Activated CD4-positive, CD25-positive, alpha-beta regulatory T cell (primary cell): ENCODE results near the gene TMED10.
"Not testable (repeated sequence)": the region's sequence is repeated elsewhere in the genome, so short reads cannot be mapped to it uniquely, and the experiment has no call there.

Experiments used
- DNase-seq, 4 experiments: peaks; one replicate each; lab custom pipeline; 2025; lab: John Stamatoyannopoulos, UW

TMED10 gene

GRCh38 chr14:75127474-75127820 lies 49.0 kb downstream of the TMED10 start:
- DNase-seq, result not testable (repeated sequence)

- DNase-seq, result peak; percentile 80 to 85 (median 83)
Measured at GRCh38 chr14:75126679-75127473, 49.5 kb downstream of the TMED10 start, which contains the start of gene NEK9. Gene NEK9, minus strand, starts transcription at chr14:75127048. Its CDS starts 127 bp downstream, at chr14:75126921.

- no peak for DNase-seq
Measured at GRCh38 chr14:75126121-75126544, 50.3 kb downstream of the TMED10 start.

- DNase-seq, result no peak
Measured at GRCh38 chr14:75125617-75126016, 50.8 kb downstream of the TMED10 start.

GRCh38 chr14:75123991-75124390 lies 52.4 kb downstream of the TMED10 start:
- no peak for DNase-seq

GRCh38 chr14:75121552-75121951 lies 54.9 kb downstream of the TMED10 start:
- no peak for DNase-seq

GRCh38 chr14:75120541-75121291 lies 55.7 kb downstream of the TMED10 start:
- no peak for DNase-seq

- no peak for DNase-seq
Measured at GRCh38 chr14:75119056-75119455, 57.4 kb downstream of the TMED10 start.

GRCh38 chr14:75113932-75114539 lies 62.4 kb downstream of the TMED10 start:
- no peak for DNase-seq

- DNase-seq, result no peak
Measured at GRCh38 chr14:75109877-75110276, 66.5 kb downstream of the TMED10 start.

- DNase-seq, result no peak
Measured at GRCh38 chr14:75107186-75107585, 69.2 kb downstream of the TMED10 start.

- no peak for DNase-seq
Measured at GRCh38 chr14:75101491-75101890, 74.9 kb downstream of the TMED10 start.

- no peak for DNase-seq
Measured at GRCh38 chr14:75098682-75099081, 77.7 kb downstream of the TMED10 start.

GRCh38 chr14:75098212-75098611 lies 78.2 kb downstream of the TMED10 start:
- DNase-seq, result no peak

GRCh38 chr14:75096959-75097358 lies 79.5 kb downstream of the TMED10 start:
- DNase-seq, result no peak

GRCh38 chr14:75095690-75096089 lies 80.7 kb downstream of the TMED10 start:
- DNase-seq, result no peak

- no peak for DNase-seq
Measured at GRCh38 chr14:75094896-75095295, 81.5 kb downstream of the TMED10 start.

- DNase-seq, result no peak
Measured at GRCh38 chr14:75092698-75093097, 83.7 kb downstream of the TMED10 start.

- DNase-seq, result no peak
Measured at GRCh38 chr14:75091251-75091650, 85.2 kb downstream of the TMED10 start.

- no peak for DNase-seq
Measured at GRCh38 chr14:75090353-75090752, 86.1 kb downstream of the TMED10 start.

- DNase-seq, result peak; percentile 2 to 5 (median 2)
Measured at GRCh38 chr14:75088566-75089373, 87.6 kb downstream of the TMED10 start.

GRCh38 chr14:75088153-75088552 lies 88.3 kb downstream of the TMED10 start:
- DNase-seq, result no peak
